Mucosa of descending colon (tissue), 3 donors: ENCODE measurements around the gene EFS. TPM values are rescaled to one million over a fixed set of nuclear protein-coding genes. Genes with fewer than 3 reads are reported as not detected.

Source experiments
- ATAC-seq: fragments of 200-7000 bp; cut with Tn5 transposase; one replicate; pipeline ENCODE4 v1.9.1; 2020; ENCODE audit warnings: mild to moderate bottlenecking, moderate library complexity
- DNase-seq, 3 donors: peaks; one replicate each; pipeline ENCODE4 v3.0.0-alpha.2; 2020
- H3K36me3 ChIP-seq: fragments of 200-600 bp; one replicate; pipeline ENCODE4 v1.8.0; 2021; ENCODE audit warnings: low read depth, mild to moderate bottlenecking
- H3K4me1 ChIP-seq: fragments of 200-600 bp; one replicate; pipeline ENCODE4 v1.8.0; 2021; ENCODE audit warnings: low read depth, mild to moderate bottlenecking
- H3K4me3 ChIP-seq: fragments of 200-600 bp; one replicate; pipeline ENCODE4 v1.8.0; 2021; ENCODE audit warnings: mild to moderate bottlenecking
- H3K9me3 ChIP-seq: fragments of 200-600 bp; one replicate; pipeline ENCODE4 v1.8.0; 2021; ENCODE audit warnings: mild to moderate bottlenecking
- CTCF ChIP-seq: fragments of 200-600 bp; IDR thresholded peaks from one replicate; pipeline ENCODE4 v1.8.0; 2022; ENCODE audit warnings: antibody characterized with exemption, mild to moderate bottlenecking
- intact Hi-C, 2 donors: fragments of 100-400 bp; cut with DNase I in 1 of 2; cut with micrococcal nuclease in 1 of 2; formaldehyde crosslinking; loops; one replicate each; pipeline versions ENCODE4 v1.11.0 to v1.11.1; 2022; cut with DNase I, micrococcal nuclease
- total RNA-seq, 3 donors: library from RNA; stranded (reverse); fragmentation: NEBNext Ultra II Directional in 2 of 3; extraction: Animal tissue kit (Norgen Biotek cat#: 25700) in 2 of 3; gene quantifications; one replicate each; pipeline versions ENCODE4 v1.2.1 to v1.2.4, GENCODE V29; 2021 to 2023
- donor health status: DM: no; HTN: no; CAD: no; lungs with moderate emphysema.
- donor health status: DM: no; HTN: no; CAD: no.
- donor health status: DM: no; HTN: yes; CAD: no.

Gene EFS
- total RNA-seq, 3 donors from 2014 or later = 0.98 to 16.6 (median 3.3) TPM

GRCh38 chr14:23359167-23359626, 5.8 kb downstream of the EFS start:
- Histone ChIP-seq H3K4me3 (no peak overlapping the region), H3K36me3 (no peaks in the 10 kb centered on the region), H3K9me3 (no peaks in the 10 kb centered on the region), H3K4me1 (no peaks in the 10 kb centered on the region)
- ATAC-seq (no peak), DNase-seq (no peak)
- TF ChIP-seq CTCF = no peak
- intact Hi-C loops = no loop called here

- H3K9me3 ChIP-seq = no peaks in the 10 kb centered on the region
- H3K4me1 ChIP-seq = no peaks in the 10 kb centered on the region
- no peak overlapping the region for H3K4me3 ChIP-seq
- TF ChIP-seq CTCF = no peak
- intact Hi-C loops = no loop called here
- ATAC-seq (no peak), DNase-seq (no peak)
- H3K36me3 ChIP-seq = no peaks in the 10 kb centered on the region
Measured at GRCh38 chr14:23358553-23359166, 6.3 kb downstream of the EFS start.

GRCh38 chr14:23358042-23358441, 6.9 kb downstream of the EFS start:
- Histone ChIP-seq H3K4me1 (no peaks in the 10 kb centered on the region), H3K36me3 (no peaks in the 10 kb centered on the region), H3K4me3 (no peak overlapping the region), H3K9me3 (no peaks in the 10 kb centered on the region)
- intact Hi-C loops = no loop called here
- ATAC-seq (no peak), DNase-seq (no peak)
- no peak for TF ChIP-seq CTCF

GRCh38 chr14:23357261-23357660, 7.7 kb downstream of the EFS start:
- Histone ChIP-seq H3K9me3 (no peaks in the 10 kb centered on the region), H3K4me1 (peaks cover 6% of the 10 kb centered on the region), H3K4me3 (no peak overlapping the region), H3K36me3 (no peaks in the 10 kb centered on the region)
- intact Hi-C loops = no loop called here
- ATAC-seq (no peak), DNase-seq (no peak)
- no peak for TF ChIP-seq CTCF

- intact Hi-C loops = no loop called here
- peaks cover 12% of the 10 kb centered on the region for H3K4me1 ChIP-seq
- no peaks in the 10 kb centered on the region for H3K9me3 ChIP-seq
- TF ChIP-seq CTCF = no peak
- DNase-seq = no peak
- no peak overlapping the region for H3K4me3 ChIP-seq
- no peaks in the 10 kb centered on the region for H3K36me3 ChIP-seq
- ATAC-seq = no peak
Measured at GRCh38 chr14:23356662-23357061, 8.3 kb downstream of the EFS start.
